Epidermal melanocyte (primary cell): ENCODE measurements around the gene PARN.
A peak's percentile ranks its signal among the peaks of the same experiment; 100 is the strongest.
"Not testable (repeated sequence)": the region's sequence is repeated elsewhere in the genome, so short reads cannot be mapped to it uniquely, and the experiment has no call there.

Source experiments
- DNase-seq: peaks from one replicate; pipeline ENCODE4 v3.0.0; 2011; ENCODE audit warnings: low spot score; ENCODE audit not compliant: insufficient read length

The PARN gene

DNA sequence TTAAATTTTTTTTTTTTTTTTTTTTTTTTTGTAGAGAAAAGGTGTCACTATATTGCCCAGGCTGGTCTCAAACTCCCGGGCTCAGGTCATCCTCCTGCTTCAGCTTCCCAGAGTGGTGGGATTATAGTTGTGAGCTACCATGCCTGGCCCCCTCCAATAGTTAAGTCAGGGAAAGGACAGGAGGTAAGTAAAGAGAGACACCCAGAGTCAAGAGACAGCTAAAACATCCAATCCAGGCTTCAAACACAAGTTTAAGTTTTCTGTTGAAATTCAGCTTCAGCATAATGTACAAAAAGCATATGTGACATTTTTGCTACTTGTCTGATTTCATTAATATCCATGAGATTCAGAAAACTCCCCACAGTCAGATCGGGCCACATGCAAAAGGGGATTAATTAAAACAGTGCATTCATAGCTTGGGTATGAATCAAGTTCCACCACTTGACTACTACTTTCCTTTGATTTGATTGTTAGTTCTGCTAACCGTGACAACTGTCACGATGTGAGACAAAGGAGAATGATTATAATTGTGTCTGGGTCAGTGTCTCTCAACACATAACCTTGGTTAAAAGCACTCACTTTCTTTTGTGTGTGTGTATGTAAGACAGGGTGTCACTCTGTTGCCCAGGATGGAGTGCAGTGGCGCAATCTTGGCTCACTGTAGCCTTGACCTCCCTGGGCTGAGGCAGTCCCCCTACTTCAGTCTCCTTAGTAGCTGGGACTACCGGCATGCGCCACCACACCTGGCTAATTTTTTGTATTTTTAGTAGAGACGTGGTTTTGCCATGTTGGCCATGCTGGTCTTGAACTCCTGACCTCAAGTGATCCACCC, 184.9 kb downstream of the PARN start:
- DNase-seq = no peak

DNA sequence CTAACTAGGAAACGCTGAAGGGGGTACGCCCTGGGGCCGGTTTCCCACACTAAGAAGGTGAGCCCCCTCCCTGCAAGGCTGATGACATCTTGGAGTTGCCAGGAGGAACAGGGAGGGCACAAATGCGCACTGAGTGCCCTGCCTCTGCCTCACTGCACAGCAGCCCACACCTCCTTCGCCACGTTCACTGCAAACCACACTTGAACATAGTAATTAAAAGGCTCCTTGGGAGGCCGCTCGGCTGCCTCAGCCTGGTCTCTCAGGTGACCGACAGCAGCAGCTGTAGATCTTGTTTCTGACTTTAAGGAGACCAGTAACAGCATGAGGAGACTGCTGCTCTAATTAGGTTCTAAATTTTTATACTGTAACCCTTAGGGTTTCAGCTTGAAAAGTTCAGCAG, 188.5 kb downstream of the PARN start:
- not testable (repeated sequence) for DNase-seq

DNA sequence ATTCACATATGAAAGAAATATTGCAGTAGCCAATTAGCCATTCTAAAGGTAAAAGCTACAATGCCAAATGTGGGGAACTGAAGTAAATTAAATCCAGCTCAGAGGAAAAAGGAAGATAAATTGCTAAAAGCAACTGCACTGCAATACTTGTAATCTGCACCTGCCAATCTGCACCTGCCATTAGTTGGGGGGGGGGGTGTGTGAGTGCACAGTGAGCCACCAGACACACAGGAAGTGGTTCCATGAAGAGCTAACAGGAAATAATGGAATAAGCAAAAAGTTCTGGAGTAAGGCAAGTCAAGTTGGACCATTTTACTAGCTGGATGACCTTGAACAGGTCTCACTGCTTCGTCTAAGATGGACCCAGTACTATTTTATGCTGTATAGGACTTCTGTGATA, 191.8 kb downstream of the PARN start:
- no peak for DNase-seq

GRCh38 chr16:14437426-14437825, 192.6 kb downstream of the PARN start:
- no peak for DNase-seq

GRCh38 chr16:14436401-14436955, 193.6 kb downstream of the PARN start:
- no peak for DNase-seq

- no peak for DNase-seq
Measured at GRCh38 chr16:14434860-14435259, 195.2 kb downstream of the PARN start.

DNA sequence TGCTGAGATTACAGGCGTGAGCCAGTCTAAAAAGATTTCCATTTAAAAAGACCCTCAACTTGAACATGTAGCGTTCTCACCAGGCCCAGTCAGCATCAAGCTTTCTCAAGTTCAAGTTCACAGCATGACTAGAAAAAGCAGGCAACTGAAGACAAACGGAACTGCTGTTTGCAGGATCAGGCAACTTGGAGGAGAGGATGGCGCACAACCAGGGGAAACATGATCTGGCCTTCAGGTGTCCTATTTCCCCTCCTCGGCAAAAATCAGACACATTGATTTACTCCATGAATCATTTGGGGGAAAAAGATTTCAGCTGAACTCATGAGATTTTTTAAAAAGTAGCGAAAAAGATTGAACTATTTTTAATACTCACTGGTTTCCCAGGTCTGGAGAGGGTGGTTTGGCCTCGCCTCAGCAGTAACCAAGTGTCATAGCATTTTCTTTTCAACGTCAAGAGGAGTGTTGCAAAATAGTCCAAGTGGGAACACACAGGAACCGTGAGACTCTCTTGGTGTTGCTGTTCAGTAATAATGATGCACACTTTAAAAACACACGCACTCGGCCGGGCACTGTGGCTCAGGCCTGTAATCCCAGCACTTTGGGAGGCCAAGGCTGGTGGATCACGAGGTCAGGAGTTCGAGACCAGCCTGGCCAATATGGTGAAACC, 201.0 kb downstream of the PARN start:
- DNase-seq = not testable (repeated sequence)

DNA sequence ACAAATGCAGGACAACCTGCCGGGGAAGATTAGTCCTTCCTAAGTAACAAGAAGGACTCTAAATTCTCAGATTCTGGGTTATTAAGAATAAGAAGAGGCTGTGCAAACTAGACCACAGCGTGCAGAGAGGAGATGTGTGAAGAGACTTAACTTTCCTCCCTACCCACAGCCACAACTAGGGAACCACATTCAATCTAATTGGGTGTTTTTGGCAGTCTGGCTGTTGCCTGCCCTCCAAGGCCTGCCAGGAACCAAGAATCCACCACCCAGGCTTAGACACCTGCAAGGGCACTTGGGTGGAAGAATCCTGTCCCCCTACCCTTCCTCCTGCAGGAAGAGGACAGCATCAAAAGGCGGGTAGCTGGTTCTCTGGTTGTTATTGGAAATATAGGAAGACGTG, 202.0 kb downstream of the PARN start:
- no peak for DNase-seq

DNA sequence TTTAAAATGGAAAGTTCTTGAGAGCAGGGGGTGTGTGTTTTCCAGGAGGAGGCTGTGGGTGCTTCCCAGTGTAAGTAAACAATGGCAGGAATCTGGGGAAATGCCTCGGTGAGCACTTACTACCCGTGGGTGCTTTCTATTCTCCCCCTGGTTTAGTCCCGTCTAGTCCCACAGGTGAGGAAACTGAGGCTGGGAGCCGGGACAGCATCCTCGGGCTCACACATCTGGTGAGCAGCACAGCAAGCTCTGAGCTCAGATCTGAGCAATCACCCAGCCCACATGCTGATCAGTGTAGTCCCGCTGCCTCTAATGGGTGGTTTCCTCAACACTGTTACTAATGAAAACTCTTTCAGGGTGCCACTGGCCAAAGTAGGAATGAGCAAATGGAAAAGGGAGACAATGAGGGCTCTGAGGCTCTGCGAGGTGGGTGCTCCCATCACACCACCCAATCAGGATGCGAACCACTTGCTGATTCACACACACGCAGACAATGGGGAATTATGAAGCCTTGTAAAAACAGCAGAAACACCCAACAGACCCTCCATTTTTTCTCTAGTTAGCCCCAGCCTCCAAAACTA, 202.6 kb downstream of the PARN start:
- DNase-seq = no peak

DNA sequence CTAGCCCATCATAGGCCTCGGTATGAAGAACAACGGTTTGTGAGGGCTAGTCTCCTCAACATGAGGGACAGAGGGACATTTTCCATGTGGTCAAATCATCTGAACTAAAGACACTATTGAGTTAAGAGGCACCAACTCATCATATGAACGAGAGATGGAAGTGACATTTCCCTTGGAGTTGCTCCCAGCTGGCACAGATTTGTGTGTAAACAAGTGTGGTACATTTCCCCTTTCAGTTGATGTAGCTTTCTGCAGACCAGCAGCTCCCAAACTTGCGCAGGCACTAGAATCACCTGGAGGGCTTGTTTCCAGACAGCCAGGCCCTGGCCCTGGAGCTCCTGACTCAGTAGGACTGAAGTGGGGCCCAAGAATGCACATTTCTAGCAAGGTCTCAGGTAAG, 205.5 kb downstream of the PARN start:
- DNase-seq = no peak

DNA sequence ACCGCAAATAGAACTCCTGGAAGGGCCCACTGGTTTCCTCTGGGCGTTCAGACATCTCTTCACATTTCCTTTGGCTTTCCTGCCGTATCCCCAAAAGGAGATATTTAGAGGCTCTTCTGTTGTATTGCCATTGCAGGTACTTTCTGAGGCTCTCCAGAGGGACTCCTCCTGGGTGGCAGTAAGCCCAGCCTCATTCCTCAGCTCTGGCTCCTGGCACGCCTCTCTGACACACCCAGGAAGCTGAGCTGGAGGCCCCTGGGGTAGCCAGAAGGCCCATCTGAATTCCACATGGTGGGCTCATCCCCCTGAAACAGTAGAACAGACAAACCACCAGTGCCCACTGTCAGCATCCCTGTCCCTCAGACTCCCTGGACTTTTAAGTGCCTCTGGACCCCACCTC, 206.7 kb downstream of the PARN start:
- DNase-seq = no peak

DNA sequence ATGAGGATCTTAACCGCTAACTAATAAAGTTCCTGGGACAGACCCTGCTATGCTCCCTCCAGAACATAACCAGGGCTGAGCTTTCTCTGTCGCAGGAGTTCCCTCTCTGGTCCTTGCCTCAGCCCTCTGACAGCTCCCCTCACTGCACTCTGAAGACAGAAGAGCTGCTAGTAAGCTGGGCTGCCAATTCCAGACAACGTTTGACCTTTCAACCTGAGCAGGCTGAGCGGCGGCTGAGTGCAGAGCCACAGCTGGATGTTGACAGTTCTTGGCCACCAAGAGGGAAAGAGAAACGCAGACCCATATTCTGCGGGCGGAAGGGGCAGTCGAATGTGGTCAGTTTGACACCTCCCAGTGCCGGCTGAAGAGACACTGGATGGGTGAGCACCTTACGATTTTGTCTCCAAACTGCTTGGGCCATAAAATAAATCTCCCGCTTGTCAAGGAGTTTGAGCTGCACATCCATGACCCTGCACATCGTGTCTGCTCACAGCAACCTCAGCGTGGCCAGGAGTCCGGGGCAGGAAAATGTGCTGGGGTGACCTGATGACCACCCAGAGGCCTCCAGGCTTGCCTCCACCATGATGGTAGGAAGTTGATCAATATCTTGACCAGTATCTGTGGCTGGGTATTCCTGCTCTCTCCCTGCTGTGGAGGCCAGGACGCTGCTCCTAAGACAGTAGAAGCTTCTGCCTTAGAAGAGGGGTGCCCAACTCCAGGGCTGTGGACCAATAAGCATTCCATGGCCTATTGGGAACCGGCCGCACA, 209.2 kb downstream of the PARN start:
- no peak for DNase-seq

DNA sequence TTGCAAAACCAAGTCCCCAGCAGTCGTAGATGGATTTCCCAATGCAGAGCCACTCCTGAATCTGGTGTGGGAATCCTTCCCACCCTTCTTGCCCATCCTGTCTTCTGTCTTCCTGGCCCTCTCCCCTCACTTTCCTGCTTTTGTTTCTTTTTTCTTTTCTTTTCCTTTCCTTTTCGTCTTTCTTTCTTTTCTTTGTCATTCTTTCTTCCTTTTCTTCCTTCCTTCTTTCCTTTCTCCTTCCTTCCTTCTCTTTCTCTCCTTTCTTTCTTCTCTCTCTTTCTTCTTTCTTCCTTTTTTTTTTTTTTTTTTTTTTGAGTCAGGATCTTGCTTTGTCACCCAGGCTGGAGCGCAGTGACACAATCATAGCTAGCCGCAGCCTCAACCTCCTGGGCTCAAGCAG, 209.8 kb downstream of the PARN start:
- DNase-seq = not testable (repeated sequence)

DNA sequence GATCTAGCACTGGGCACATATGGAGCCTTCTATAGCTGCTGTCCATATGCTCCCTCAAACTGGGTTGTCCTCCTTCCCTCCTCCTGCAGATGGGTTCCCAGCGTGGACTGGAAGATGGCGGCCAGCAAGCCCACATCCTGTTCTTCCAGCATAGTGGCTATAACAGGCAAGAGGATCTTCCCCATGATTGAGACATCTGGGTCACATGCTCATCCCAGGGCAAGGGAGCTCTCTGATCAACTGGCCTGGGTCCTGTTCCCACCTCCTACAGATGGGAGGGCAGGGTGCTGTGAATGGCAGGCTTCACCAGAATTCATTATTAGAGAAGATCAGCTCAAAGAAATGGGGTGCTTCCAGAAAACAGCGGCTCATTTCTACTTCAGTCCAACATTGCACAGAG, 210.2 kb downstream of the PARN start:
- DNase-seq = no peak

- no peak for DNase-seq
Measured at GRCh38 chr16:14418795-14419225, 211.2 kb downstream of the PARN start.

- no peak for DNase-seq
Measured at GRCh38 chr16:14416184-14416583, 213.9 kb downstream of the PARN start.

- no peak for DNase-seq
Measured at GRCh38 chr16:14415291-14415690, 214.8 kb downstream of the PARN start.

DNA sequence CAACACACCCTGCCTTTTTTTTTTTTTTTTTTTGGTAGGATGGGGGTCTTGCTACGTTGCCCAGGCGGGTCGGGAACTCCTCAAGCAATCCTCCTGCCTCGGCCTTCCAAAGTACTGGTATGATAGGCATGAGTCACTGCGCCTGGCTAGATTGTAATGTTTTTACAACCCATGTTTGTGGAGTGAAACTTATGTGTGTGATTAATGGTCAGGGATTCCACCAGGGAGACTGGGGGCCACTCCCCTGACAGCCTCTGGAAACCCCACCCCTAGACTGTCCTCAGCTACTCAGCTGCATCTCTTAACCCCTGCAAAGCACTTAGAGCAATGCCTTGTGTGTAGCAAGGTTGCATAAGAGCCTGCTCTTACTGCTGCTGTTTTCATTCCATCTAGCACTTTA, 220.5 kb downstream of the PARN start:
- DNase-seq = peak; percentile 19

GRCh38 chr16:14407786-14408399, 222.2 kb downstream of the PARN start:
- no peak for DNase-seq

GRCh38 chr16:14405611-14406537, 224.2 kb downstream of the PARN start:
- no peak for DNase-seq
